Measurements from ENCODE around the gene C3orf33. TPM values are rescaled to one million over a fixed set of nuclear protein-coding genes. Genes with fewer than 3 reads are reported as not detected.
A peak's percentile ranks its signal among the peaks of the same experiment; 100 is the strongest.

The C3orf33 gene
- total and polyA plus RNA-seq, 9 of the 15 experiments (the other 6 are each of a cell fraction or from before 2014, with no cell fraction given): 4.1 to 10.2 (median 6.0) TPM

DNA sequence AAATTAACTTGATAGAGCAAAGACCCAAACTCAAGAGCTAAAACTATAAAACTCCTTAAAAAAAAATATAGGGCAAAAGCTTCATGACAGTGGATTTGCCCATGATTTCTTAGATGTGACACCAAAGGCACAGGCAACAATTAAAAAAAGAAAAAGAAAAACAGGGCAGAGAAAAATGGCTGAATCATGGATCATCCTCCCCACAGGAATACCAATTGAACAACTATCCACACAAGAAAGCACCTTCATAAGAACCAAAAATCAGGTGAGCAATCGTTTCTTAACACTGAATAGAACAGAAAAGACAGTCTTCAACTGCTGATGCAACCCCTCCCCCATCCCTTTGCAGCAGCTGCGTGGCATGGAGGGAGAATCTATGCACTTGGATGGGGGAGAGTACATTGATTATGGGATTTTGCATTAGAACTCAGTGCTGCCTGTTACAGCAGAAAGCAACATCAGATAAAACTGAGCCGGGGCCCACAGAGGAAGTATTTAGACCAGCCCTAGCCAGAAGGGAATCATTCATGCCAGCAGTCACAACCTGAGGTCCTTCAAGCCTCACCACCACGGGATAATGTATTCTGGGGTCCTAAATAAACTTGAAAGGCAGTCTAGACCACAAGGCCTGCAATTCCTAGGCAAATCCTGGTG, 15.7 kb downstream of the C3orf33 start:
- DNase-seq (ENCODE audit: extremely low read depth in 1 of 4, low spot score in 3 of 4) (peak in 1 of 4 experiments; percentile 27), ATAC-seq (peak; percentile 71), FAIRE-seq (peak; percentile 81)
- Histone ChIP-seq H3K4me1 (replicated peaks in 1 of 2; ENCODE audit: control insufficient read depth in 2 of 2, insufficient read depth in 2 of 2, low read length in 2 of 2) (peaks cover 0 to 11% of the 10 kb centered on the region in 2 experiments; a peak in 3 of 5 replicates), H3K27ac (ENCODE audit: extremely low read depth, low read depth, low read length) (peak overlapping the region; percentile 65; the same call in 2 of the 3 replicates), H3K79me2 (ENCODE audit: control insufficient read depth, insufficient read depth, low read length) (peaks cover 26% of the 10 kb centered on the region; the same call in 2 of the 3 replicates), H3K9me3 (replicated peaks; ENCODE audit: control insufficient read depth, insufficient read depth, low read depth, low read length) (no peaks in the 10 kb centered on the region; the same call in none of the 2 replicates), H3K9me1 (ENCODE audit: control insufficient read depth, insufficient read depth, low read length) (no peaks in the 10 kb centered on the region), H3K36me3 (ENCODE audit: control insufficient read depth, insufficient read depth, low read length) (peaks cover 14% of the 10 kb centered on the region; the same call in 2 of the 3 replicates), H2AFZ (ENCODE audit: low read depth, low read length) (no peak overlapping the region), H4K20me1 (replicated peaks; ENCODE audit: control insufficient read depth, insufficient read depth, low read length) (no peaks in the 10 kb centered on the region), H3K4me2 (ENCODE audit: insufficient read depth, low read length) (peak overlapping the region; percentile 38; the same call in 1 of the 2 replicates), H3K9ac (ENCODE audit: insufficient read depth in 1 of 2, low read depth in 2 of 2, low read length in 2 of 2) (0 out of 4 replicates have a peak overlapping the region, but pooled peaks of 1 of the 2 experiments have one; percentile 8), H3K4me3 (no peak overlapping the region), H3K27me3 (ENCODE audit: control insufficient read depth in 2 of 2, insufficient read depth in 2 of 2, low read length in 2 of 2) (no peaks in the 10 kb centered on the region)
- intact Hi-C loops (cut with micrococcal nuclease): no loop called here
- ChIA-PET POLR2A (interaction anchor here (2.1 kb wide), 1 partner anchor 15 kb away, joined by 12 read pairs; the partner anchor contains the start of gene C3orf33), CTCF (ENCODE audit: low intra/inter-chr PET ratio) (no interaction called here)
- in situ Hi-C loops (cut with MboI): no loop called here
- 16% methylated on average over 4 of the region's 4 CpGs for WGBS (ENCODE audit: insufficient coverage, low coverage, missing lambda C conversion rate)
- no TSS peak for BruUV-seq (replicated peaks)
- no peak for TF ChIP-seq PHF8 (IDR thresholded peaks at IDR 0.05; ENCODE audit: borderline replicate concordance, low read length)
- TF ChIP-seq, protein P1, sequence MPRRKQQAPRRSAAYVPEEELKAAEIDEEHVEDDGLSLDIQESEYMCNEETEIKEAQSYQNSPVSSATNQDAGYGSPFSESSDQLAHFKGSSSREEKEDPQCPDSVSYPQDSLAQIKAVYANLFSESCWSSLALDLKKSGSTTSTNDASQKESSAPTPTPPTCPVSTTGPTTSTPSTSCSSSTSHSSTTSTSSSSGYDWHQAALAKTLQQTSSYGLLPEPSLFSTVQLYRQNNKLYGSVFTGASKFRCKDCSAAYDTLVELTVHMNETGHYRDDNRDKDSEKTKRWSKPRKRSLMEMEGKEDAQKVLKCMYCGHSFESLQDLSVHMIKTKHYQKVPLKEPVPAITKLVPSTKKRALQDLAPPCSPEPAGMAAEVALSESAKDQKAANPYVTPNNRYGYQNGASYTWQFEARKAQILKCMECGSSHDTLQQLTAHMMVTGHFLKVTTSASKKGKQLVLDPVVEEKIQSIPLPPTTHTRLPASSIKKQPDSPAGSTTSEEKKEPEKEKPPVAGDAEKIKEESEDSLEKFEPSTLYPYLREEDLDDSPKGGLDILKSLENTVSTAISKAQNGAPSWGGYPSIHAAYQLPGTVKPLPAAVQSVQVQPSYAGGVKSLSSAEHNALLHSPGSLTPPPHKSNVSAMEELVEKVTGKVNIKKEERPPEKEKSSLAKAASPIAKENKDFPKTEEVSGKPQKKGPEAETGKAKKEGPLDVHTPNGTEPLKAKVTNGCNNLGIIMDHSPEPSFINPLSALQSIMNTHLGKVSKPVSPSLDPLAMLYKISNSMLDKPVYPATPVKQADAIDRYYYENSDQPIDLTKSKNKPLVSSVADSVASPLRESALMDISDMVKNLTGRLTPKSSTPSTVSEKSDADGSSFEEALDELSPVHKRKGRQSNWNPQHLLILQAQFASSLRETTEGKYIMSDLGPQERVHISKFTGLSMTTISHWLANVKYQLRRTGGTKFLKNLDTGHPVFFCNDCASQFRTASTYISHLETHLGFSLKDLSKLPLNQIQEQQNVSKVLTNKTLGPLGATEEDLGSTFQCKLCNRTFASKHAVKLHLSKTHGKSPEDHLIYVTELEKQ (CRISPR knock-in tag; IDR thresholded peaks at IDR 0.05): no peak
- no peak for TF ChIP-seq ARHGAP35 (IDR thresholded peaks at IDR 0.05; ENCODE audit: partially characterized antibody)
- no peak for TF ChIP-seq ZNF436 (CRISPR knock-in tag; IDR thresholded peaks at IDR 0.05)
- TF ChIP-seq U2AF2 (optimal IDR thresholded peaks at IDR 0.05; ENCODE audit: low read depth, low read length): no peak
- TF ChIP-seq BACH1 (tag; IDR thresholded peaks at IDR 0.05): no peak
- TF ChIP-seq, protein P2, sequence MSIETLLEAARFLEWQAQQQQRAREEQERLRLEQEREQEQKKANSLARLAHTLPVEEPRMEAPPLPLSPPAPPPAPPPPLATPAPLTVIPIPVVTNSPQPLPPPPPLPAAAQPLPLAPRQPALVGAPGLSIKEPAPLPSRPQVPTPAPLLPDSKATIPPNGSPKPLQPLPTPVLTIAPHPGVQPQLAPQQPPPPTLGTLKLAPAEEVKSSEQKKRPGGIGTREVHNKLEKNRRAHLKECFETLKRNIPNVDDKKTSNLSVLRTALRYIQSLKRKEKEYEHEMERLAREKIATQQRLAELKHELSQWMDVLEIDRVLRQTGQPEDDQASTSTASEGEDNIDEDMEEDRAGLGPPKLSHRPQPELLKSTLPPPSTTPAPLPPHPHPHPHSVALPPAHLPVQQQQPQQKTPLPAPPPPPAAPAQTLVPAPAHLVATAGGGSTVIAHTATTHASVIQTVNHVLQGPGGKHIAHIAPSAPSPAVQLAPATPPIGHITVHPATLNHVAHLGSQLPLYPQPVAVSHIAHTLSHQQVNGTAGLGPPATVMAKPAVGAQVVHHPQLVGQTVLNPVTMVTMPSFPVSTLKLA (conservative IDR thresholded peaks at IDR 0.05): no peak
- 0 out of 2 replicates have a peak, but pooled peaks have one; percentile 24 for TF ChIP-seq MAFG (tag; conservative IDR thresholded peaks at IDR 0.05)
- no peak for TF ChIP-seq HDAC8 (tag; IDR thresholded peaks at IDR 0.05)
- no peak for TF ChIP-seq PHB2 (IDR thresholded peaks at IDR 0.05; ENCODE audit: low read depth)
- TF ChIP-seq, protein P3, sequence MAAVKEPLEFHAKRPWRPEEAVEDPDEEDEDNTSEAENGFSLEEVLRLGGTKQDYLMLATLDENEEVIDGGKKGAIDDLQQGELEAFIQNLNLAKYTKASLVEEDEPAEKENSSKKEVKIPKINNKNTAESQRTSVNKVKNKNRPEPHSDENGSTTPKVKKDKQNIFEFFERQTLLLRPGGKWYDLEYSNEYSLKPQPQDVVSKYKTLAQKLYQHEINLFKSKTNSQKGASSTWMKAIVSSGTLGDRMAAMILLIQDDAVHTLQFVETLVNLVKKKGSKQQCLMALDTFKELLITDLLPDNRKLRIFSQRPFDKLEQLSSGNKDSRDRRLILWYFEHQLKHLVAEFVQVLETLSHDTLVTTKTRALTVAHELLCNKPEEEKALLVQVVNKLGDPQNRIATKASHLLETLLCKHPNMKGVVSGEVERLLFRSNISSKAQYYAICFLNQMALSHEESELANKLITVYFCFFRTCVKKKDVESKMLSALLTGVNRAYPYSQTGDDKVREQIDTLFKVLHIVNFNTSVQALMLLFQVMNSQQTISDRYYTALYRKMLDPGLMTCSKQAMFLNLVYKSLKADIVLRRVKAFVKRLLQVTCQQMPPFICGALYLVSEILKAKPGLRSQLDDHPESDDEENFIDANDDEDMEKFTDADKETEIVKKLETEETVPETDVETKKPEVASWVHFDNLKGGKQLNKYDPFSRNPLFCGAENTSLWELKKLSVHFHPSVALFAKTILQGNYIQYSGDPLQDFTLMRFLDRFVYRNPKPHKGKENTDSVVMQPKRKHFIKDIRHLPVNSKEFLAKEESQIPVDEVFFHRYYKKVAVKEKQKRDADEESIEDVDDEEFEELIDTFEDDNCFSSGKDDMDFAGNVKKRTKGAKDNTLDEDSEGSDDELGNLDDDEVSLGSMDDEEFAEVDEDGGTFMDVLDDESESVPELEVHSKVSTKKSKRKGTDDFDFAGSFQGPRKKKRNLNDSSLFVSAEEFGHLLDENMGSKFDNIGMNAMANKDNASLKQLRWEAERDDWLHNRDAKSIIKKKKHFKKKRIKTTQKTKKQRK (IDR thresholded peaks at IDR 0.05; ENCODE audit: borderline replicate concordance, low read depth, low read length): no peak
- TF ChIP-seq CSDE1 (IDR thresholded peaks at IDR 0.05): no peak
- TF ChIP-seq SRSF3 (IDR thresholded peaks at IDR 0.05; ENCODE audit: insufficient read depth, low read length): no peak
